Measurements from ENCODE around the gene CIC.

- TF ChIP-seq CTCF (IDR thresholded peaks at IDR 0.05) (no peak), POLR2A (IDR thresholded peaks at IDR 0.05) (no peak)
These were observed 17.3 kb upstream of the CIC start for GRCh38 chr19:42251572-42252358.
